Spleen (tissue), 11 donors: ENCODE data around the gene TRPM5. TPM values are rescaled to one million over a fixed set of nuclear protein-coding genes. Genes with fewer than 3 reads are reported as not detected.

Source experiments
- DNase-seq: peaks from one replicate; pipeline ENCODE4 v3.0.0-alpha.2; 2020
- H3K27ac ChIP-seq, 8 donors: fragments of 200-600 bp; sonication (generic) in 7 of 8; 1 replicate in 4 of 8; 2 replicates in 4 of 8; pipeline versions ENCODE4 v1.5.0 to v1.8.0; 2016 to 2021; ENCODE audit warnings: inconsistent platforms in 4 of 8, mild to moderate bottlenecking in 4 of 8, moderate library complexity in 1 of 8
- H3K27me3 ChIP-seq, 7 donors: fragments of 200-600 bp; sonication (generic) in 6 of 7; replicated peaks in 1 of 7; 1 replicate in 4 of 7; 2 replicates in 3 of 7; pipeline versions ENCODE4 v1.5.0 to v1.8.0; 2016 to 2021; ENCODE audit warnings: inconsistent platforms in 3 of 7, mild to moderate bottlenecking in 1 of 7
- H3K36me3 ChIP-seq, 6 donors: fragments of 200-600 bp; sonication (generic) in 5 of 6; 1 replicate in 4 of 6; 2 replicates in 2 of 6; pipeline versions ENCODE4 v1.5.0 to v1.8.0; 2016 to 2021; ENCODE audit warnings: inconsistent platforms in 2 of 6
- H3K4me1 ChIP-seq, 6 donors: fragments of 200-600 bp; sonication (generic) in 5 of 6; 1 replicate in 3 of 6; 2 replicates in 3 of 6; pipeline versions ENCODE4 v1.5.0 to v1.8.0; 2016 to 2021; ENCODE audit warnings: inconsistent platforms in 3 of 6
- H3K4me3 ChIP-seq, 8 donors: fragments of 200-600 bp; sonication (generic) in 7 of 8; 1 replicate in 4 of 8; 2 replicates in 4 of 8; pipeline versions ENCODE4 v1.5.0 to v1.8.0; 2016 to 2021; ENCODE audit warnings: inconsistent platforms in 4 of 8, mild to moderate bottlenecking in 4 of 8, moderate library complexity in 2 of 8
- H3K9me3 ChIP-seq, 8 donors: fragments of 200-600 bp; sonication (generic) in 7 of 8; 1 replicate in 4 of 8; 2 replicates in 4 of 8; pipeline versions ENCODE4 v1.5.0 to v1.8.0; 2016 to 2021; ENCODE audit warnings: inconsistent platforms in 4 of 8
- POLR2A ChIP-seq, 3 donors: fragments of 450-650 bp; IDR thresholded peaks; one replicate each; pipeline ENCODE4 v1.5.1; 2017; ENCODE audit warnings: antibody characterized with exemption in 3 of 3, mild to moderate bottlenecking in 1 of 3
- POLR2AphosphoS5 ChIP-seq, 3 donors: sonication (generic); formaldehyde crosslinking; IDR thresholded peaks; one replicate each; pipeline ENCODE4 v1.5.1; 2017; ENCODE audit warnings: antibody characterized with exemption in 3 of 3
- WGBS, 5 donors: extraction: QIAGEN DNeasy Blood & Tissue Kit in 3 of 5; methylation state at CpG; one replicate each; pipeline versions ENCODE4 v1.1.5 to v1.1.7; 2013 to 2018; 5-methylcytosine and 5-hydroxymethylcytosine counted together
- intact Hi-C: fragments of 100-400 bp; cut with DNase I; formaldehyde crosslinking; loops from one replicate; pipeline ENCODE4 v1.15.0; 2023; ENCODE audit warnings: low total_unique reads
- polyA plus RNA-seq, 3 donors: library from polyadenylated mRNA; stranded (reverse); fragments of 200-250 nt; gene quantifications; one replicate each; pipeline ENCODE4 v1.2.1, GENCODE V29; 2013
- total RNA-seq, 7 donors: library from RNA; depleted of rRNA in 3 of 7; stranded (reverse); fragments of >200 nt in 3 of 7; fragmentation: NEBNext Ultra II Directional in 4 of 7; extraction: Animal tissue kit (Norgen Biotek cat#: 25700) in 4 of 7; gene quantifications; one replicate each; pipeline versions ENCODE4 v1.1.0 to v1.2.1, GENCODE V29; 2016 to 2021
- TF ChIP-seq, protein P1 (sequence below), 11 experiments: fragments of 200-600 bp in 7 of 11; fragments of 450-650 bp in 4 of 11; sonication (generic) in 4 of 11; IDR thresholded peaks in 8 of 11; conservative IDR thresholded peaks in 3 of 11; 1 replicate in 7 of 11; 2 replicates in 4 of 11; pipeline versions ENCODE4 v1.4.0 to v1.8.0; 2016 to 2021; ENCODE audit warnings: antibody characterized with exemption in 11 of 11, inconsistent platforms in 4 of 11, mild to moderate bottlenecking in 1 of 11
- donor health status: healthy with polysubstance abuse.
- donor health status: DM: no; HTN: no; CAD: no; lungs with moderate emphysema.
- donor health status: DM: no; HTN: no; CAD: no.
- donor health status: Bipolar disorder and iron deficiency.
- donor health status: healthy.
- donor health status: DM: no; HTN: no; CAD: no.
- donor health status: DM: yes; HTN: yes; CAD: no.

The TRPM5 gene
- total and polyA plus RNA-seq, 10 donors: 0.02 to 0.28 (median 0.16) TPM; not detected in 4

DNA sequence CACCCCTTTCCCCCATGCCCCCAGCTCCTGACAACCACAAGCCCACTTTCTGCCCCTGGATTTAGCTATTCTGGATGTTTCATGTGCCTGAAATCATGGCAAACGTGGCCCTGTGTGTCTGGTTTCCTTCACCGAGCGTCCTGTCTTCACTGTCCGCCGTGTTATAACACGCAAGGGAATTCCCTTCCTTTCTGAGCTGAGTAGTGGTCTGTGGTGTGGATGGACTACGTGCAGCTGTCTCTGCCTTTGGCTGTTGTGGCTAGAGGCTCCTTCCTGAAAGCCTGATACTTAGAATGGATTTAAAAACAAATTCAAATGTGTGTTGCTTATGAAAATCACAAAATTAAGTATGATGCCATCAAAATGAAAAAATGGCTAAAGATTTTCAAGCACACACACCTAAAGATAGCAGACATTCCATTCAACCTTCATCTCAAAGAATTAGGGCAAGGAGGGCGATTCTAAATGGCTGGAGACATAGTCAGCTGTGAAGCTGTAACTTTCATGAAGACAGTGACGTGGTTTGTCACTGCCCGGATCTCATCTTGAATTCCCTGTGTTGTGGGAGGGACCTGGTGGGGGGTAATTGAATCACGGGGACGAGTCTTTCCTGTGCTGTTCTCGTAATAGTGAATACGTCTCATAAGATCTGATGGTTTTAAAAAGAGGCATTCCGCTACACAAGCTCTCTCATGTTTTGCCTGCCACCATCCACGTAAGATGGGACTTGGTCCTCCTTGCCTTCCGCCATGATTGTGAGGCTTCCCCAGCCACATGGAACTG lies 31.0 kb upstream of the TRPM5 start:
- Histone ChIP-seq H3K36me3 (peaks cover 0 to 17% (median 0%) of the 10 kb centered on the region in 6 donors), H3K4me1 (peaks cover 0 to 2% (median 0%) of the 10 kb centered on the region in 6 donors), H3K4me3 (no peak overlapping the region), H3K9me3 (peaks cover 0 to 27% (median 22%) of the 10 kb centered on the region in 8 donors), H3K27ac (no peak overlapping the region), H3K27me3 (no peaks in the 10 kb centered on the region)
- no peak for DNase-seq
- intact Hi-C loops: no loop called here
- TF ChIP-seq POLR2A (IDR thresholded peaks at IDR 0.05): no peak
- TF ChIP-seq, protein P1, sequence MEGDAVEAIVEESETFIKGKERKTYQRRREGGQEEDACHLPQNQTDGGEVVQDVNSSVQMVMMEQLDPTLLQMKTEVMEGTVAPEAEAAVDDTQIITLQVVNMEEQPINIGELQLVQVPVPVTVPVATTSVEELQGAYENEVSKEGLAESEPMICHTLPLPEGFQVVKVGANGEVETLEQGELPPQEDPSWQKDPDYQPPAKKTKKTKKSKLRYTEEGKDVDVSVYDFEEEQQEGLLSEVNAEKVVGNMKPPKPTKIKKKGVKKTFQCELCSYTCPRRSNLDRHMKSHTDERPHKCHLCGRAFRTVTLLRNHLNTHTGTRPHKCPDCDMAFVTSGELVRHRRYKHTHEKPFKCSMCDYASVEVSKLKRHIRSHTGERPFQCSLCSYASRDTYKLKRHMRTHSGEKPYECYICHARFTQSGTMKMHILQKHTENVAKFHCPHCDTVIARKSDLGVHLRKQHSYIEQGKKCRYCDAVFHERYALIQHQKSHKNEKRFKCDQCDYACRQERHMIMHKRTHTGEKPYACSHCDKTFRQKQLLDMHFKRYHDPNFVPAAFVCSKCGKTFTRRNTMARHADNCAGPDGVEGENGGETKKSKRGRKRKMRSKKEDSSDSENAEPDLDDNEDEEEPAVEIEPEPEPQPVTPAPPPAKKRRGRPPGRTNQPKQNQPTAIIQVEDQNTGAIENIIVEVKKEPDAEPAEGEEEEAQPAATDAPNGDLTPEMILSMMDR (IDR thresholded peaks at IDR 0.05 in 8 of 11, conservative IDR thresholded peaks at IDR 0.05 in 3 of 11): no peak
- no peak for TF ChIP-seq POLR2AphosphoS5 (IDR thresholded peaks at IDR 0.05)
- WGBS, 5 donors: 68 to 74% (median 69%) methylated on average over 17 of the region's 17 CpGs

DNA sequence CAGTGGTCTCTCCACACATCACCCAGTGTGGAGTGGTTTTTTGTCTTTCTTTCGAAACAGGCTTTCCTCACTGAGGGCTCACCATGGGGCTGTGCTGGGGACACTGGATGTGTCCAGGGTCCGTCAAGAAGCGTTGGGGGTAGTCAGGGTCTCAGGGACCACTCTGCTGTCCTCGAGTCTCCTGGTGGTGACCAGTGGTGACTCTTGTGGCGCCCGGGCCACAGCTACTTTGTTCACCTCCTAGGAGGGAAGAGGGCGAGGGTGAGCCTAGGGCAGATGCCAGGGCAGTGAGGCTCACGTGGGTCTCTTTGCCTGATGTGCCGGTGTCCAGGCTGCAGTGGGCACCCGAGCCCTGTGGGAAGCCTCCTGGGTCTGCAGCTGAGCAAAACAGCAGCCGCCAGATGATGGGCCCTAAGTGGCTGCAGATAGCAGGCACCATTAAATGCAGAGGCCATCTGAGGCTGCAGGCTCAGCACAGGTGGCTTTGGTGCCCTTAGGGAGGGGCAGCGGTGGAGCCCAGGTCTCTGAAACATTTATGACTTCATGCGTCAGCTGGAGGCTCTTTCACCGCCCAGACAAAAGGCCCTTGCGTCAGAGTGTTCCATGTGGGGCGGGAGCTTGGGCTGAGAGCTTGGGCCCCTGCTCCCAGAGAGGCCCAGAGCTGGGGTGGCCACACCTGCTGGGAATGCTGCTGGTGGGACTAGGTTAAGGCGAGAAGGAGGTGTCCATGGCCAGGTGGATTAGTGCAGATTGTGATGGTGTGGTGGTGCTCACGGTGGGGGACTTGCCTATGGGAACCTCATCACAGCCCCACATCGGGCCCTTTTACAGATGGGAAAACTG lies 30.0 kb upstream of the TRPM5 start:
- peaks cover 0 to 17% (median 12%) of the 10 kb centered on the region in 8 donors for H3K9me3 ChIP-seq
- H3K4me3 ChIP-seq: no peak overlapping the region
- no peaks in the 10 kb centered on the region for H3K27me3 ChIP-seq
- WGBS, 5 donors: 85 to 94% (median 88%) methylated on average over 12 to 19 of the region's 19 CpGs
- DNase-seq: no peak
- intact Hi-C loops: no loop called here
- no peak overlapping the region for H3K27ac ChIP-seq
- H3K36me3 ChIP-seq: peaks cover 0 to 15% (median 0%) of the 10 kb centered on the region in 6 donors
- H3K4me1 ChIP-seq: no peaks in the 10 kb centered on the region
- no peak for TF ChIP-seq POLR2A (IDR thresholded peaks at IDR 0.05)
- TF ChIP-seq, protein P1 (IDR thresholded peaks at IDR 0.05 in 8 of 11, conservative IDR thresholded peaks at IDR 0.05 in 3 of 11): no peak
- no peak for TF ChIP-seq POLR2AphosphoS5 (IDR thresholded peaks at IDR 0.05)

DNA sequence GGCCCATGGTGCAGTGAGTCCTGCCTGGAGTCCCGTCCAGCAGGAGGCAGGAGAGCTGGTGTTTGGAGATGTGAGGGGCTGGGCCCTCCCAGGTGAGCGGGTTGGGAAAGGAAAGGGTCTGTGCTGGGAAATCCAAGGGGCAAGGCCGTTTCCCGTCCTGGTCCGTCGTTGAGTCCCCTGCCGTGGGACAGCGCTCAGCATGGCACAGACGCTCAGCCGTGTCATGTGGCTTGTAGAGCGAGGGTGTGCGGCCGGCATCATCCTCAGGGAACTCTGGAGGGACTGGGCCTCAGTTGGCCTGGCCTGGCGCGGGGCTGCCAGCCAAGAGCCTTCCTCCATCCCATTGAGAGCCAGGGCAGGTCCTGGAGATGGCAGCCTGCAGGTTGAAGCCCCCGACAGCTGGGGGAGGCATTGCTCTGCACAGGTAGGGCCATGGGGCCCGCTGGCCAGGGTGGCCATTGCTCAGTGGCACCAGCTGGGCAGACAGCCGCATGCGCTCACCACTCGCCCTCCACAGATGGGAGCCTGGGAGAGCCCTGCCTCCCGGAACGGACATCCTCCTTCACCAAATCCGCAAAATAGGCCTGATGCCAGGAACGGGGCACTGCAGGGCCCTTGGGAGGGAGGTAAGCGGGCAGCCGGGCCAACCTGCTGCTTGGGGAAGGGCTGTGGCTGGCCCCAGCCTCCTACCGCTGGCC lies 29.2 kb upstream of the TRPM5 start:
- no peak overlapping the region for H3K27ac ChIP-seq
- 89 to 93% (median 90%) methylated on average over 16 to 27 of the region's 27 CpGs for WGBS, 5 donors
- peaks cover 0 to 3% (median 0%) of the 10 kb centered on the region in 6 donors for H3K4me1 ChIP-seq
- H3K36me3 ChIP-seq: peaks cover 0 to 7% (median 0%) of the 10 kb centered on the region in 6 donors
- intact Hi-C loops: no loop called here
- H3K27me3 ChIP-seq: no peaks in the 10 kb centered on the region
- DNase-seq: no peak
- H3K4me3 ChIP-seq: no peak overlapping the region
- TF ChIP-seq POLR2AphosphoS5 (IDR thresholded peaks at IDR 0.05) (no peak), POLR2A (IDR thresholded peaks at IDR 0.05) (no peak)
- TF ChIP-seq, protein P1 (IDR thresholded peaks at IDR 0.05 in 8 of 11, conservative IDR thresholded peaks at IDR 0.05 in 3 of 11): no peak
- H3K9me3 ChIP-seq: peaks cover 0 to 9% (median 4%) of the 10 kb centered on the region in 8 donors
